ENCODE measurements around the gene RPRML. TPM values are rescaled to one million over a fixed set of nuclear protein-coding genes. Genes with fewer than 3 reads are reported as not detected.

RPRML gene
- total RNA-seq, 1 donor from 2014 or later = not detected

DNA sequence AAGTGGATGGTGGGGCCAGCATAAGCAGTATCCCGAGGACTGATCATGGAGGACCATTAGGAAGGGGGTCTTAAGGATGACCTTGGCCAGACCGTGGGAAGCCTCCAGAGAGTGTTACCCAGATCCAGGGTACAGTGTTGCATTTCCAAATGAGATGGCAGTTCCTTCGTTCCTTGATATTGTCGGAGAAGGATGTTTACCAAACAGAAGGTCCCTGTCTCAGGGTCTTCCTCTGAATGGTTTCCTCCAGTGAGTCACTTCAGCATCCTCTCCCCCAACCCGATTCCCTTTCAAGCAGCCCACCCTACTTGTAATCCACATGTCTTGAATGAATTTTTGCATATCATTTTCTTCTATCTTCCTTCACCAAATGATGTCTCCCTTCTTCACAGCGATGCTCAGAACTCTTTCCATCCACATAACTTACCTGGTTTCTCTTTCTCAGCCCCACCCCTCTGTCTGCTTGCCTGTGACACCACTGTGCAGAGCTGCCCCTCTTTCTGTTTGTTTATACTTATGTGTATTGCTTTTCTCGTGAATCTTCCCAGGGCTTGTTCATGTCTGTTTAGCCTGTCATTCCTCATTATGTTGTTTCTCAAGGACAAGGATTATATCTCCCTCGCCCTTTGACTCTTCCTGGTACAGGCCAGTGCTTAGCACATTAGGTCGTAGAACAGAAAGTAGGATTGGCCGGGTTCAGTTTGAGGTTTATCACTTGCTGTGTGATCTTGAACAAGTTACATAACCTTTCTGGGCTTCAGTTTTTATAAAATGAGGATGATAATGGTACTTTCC, 50.4 kb downstream of the RPRML start:
- FAIRE-seq (no peak), DNase-seq (ENCODE audit: low read depth) (no peak)
- no peak for TF ChIP-seq CTCF (IDR thresholded peaks at IDR 0.05; ENCODE audit: insufficient read depth, low read length, severe bottlenecking)
- H3K4me3 ChIP-seq (ENCODE audit: low read depth, low read length) = no peak overlapping the region
- peaks cover 9% of the 10 kb centered on the region for H3K36me3 ChIP-seq (ENCODE audit: control insufficient read depth, insufficient read depth, low read length)
- no peaks in the 10 kb centered on the region for H3K27me3 ChIP-seq (ENCODE audit: control insufficient read depth, insufficient read depth, low read length)

Other genes starting within 250 kb of the RPRML start
- 0.79 and 1.0 TPM in 2 replicates for gene WNT3, start 160.6 kb downstream of the RPRML start, total RNA-seq
- not detected in 2 replicates for gene WNT9B, start 127.7 kb downstream of the RPRML start, total RNA-seq
- gene GOSR2, start 56.1 kb downstream of the RPRML start, total RNA-seq = 37.6 and 46.7 TPM in 2 replicates
- gene CDC27, start 210.0 kb upstream of the RPRML start, total RNA-seq = 64.9 and 73.7 TPM in 2 replicates
- gene MYL4, start 230.1 kb upstream of the RPRML start, total RNA-seq = not detected in 2 replicates